ENCODE results near the gene CT45A6.
"Not testable (repeated sequence)": the region's sequence is repeated elsewhere in the genome, so short reads cannot be mapped to it uniquely, and the experiment has no call there.

Gene CT45A6

DNA sequence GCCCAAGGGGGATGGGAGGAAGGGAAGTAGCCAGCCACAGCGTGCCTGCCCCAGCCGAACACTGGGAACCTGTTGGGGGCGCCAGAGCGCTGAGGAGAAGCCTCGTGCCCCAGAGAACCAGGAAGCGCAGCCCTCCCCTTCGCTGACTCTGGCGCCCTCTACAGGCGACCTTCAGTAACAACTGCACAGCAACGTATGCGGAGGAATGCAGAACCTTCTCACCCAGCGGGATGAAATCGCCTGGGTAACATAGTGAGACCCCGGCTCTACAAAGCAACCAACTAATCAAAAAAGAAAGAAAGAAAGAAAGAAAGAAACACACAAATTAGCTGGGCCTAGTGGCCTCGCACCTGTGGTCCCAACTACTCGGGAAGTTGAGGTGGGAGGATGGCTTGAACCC is at the start of gene CT45A6:
TSS of gene CT45A6 (minus strand) at position 101 of the 400 bp plus-strand sequence. CDS start 3,794 bp downstream, outside the sequence.
- DNase-seq (ENCODE audit: low read depth): not testable (repeated sequence)

DNA sequence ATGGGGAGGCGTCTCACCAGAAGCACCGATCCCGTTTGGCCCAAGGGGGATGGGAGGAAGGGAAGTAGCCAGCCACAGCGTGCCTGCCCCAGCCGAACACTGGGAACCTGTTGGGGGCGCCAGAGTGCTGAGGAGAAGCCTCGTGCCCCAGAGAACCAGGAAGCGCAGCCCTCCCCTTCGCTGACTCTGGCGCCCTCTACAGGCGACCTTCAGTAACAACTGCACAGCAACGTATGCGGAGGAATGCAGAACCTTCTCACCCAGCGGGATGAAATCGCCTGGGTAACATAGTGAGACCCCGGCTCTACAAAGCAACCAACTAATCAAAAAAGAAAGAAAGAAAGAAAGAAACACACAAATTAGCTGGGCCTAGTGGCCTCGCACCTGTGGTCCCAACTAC is 34.6 kb upstream of the CT45A6 start, which contains the start of gene CT45A7:
TSS of gene CT45A7 (minus strand) at position 101 of the 400 bp plus-strand sequence. CDS start 3,747 bp downstream, outside the sequence.
- H3K4me3 ChIP-seq (replicated peaks; ENCODE audit: low read depth, low read length); DNase-seq (ENCODE audit: low read depth): not testable (repeated sequence)

More for the DNA sequence above, at the start of gene CT45A6:
- not testable (repeated sequence) for H3K4me3 ChIP-seq (replicated peaks; ENCODE audit: low read depth, low read length)

DNA sequence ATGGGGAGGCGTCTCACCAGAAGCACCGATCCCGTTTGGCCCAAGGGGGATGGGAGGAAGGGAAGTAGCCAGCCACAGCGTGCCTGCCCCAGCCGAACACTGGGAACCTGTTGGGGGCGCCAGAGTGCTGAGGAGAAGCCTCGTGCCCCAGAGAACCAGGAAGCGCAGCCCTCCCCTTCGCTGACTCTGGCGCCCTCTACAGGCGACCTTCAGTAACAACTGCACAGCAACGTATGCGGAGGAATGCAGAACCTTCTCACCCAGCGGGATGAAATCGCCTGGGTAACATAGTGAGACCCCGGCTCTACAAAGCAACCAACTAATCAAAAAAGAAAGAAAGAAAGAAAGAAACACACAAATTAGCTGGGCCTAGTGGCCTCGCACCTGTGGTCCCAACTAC is 17.3 kb upstream of the CT45A6 start, which contains the start of gene CT45A2:
TSS of gene CT45A2 (minus strand) at position 101 of the 400 bp plus-strand sequence. CDS start 3,747 bp downstream, outside the sequence.
- not testable (repeated sequence) for DNase-seq (ENCODE audit: low read depth); H3K4me3 ChIP-seq (replicated peaks; ENCODE audit: low read depth, low read length)

DNA sequence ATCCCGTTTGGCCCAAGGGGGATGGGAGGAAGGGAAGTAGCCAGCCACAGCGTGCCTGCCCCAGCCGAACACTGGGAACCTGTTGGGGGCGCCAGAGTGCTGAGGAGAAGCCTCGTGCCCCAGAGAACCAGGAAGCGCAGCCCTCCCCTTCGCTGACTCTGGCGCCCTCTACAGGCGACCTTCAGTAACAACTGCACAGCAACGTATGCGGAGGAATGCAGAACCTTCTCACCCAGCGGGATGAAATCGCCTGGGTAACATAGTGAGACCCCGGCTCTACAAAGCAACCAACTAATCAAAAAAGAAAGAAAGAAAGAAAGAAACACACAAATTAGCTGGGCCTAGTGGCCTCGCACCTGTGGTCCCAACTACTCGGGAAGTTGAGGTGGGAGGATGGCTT is 17.2 kb downstream of the CT45A6 start, which contains the start of gene CT45A5:
TSS of gene CT45A5 (minus strand) at position 101 of the 400 bp plus-strand sequence. CDS start 3,774 bp downstream, outside the sequence.
- not testable (repeated sequence) for H3K4me3 ChIP-seq (replicated peaks; ENCODE audit: low read depth, low read length); DNase-seq (ENCODE audit: low read depth)

GRCh38 chrX:135768091-135768490 is 34.5 kb downstream of the CT45A6 start, which contains the start of gene CT45A3:
TSS of gene CT45A3 (minus strand) at chrX:135768191. CDS start at chrX:135764444, 3,747 bp downstream.
- not testable (repeated sequence) for H3K4me3 ChIP-seq (replicated peaks; ENCODE audit: low read depth, low read length); DNase-seq (ENCODE audit: low read depth)

DNA sequence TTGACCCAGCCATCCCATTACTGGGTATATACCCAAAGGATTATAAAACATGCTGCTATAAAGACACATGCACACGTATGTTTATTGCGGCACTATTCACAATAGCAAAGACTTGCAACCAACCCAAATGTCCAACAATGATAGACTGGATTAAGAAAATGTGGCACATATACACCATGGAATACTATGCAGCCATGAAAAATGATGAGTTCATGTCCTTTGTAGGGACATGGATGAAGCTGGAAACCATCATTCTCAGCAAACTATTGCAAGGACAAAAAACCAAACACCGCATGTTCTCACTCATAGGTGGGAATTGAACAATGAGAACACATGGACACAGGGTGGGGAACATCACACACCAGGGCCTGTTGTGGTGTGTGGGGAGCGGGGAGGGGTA is 57.8 kb downstream of the CT45A6 start:
- H3K4me3 ChIP-seq (replicated peaks; ENCODE audit: low read depth, low read length); DNase-seq (ENCODE audit: low read depth): not testable (repeated sequence)

Measured in fibroblast of pulmonary artery (primary cell).